Stimulated activated CD4-positive, alpha-beta T cell treated with anti-CD3 and anti-CD28 coated beads, Interleukin-12 subunit alpha, Interleukin-12 subunit beta, amount 100 ng/mL, for 4 hours (primary cell): Measurements from ENCODE around the gene B3GAT1.

Experiments
- DNase-seq: peaks from one replicate; pipeline ENCODE4 v3.0.0-alpha.2; 2020

B3GAT1 gene

DNA sequence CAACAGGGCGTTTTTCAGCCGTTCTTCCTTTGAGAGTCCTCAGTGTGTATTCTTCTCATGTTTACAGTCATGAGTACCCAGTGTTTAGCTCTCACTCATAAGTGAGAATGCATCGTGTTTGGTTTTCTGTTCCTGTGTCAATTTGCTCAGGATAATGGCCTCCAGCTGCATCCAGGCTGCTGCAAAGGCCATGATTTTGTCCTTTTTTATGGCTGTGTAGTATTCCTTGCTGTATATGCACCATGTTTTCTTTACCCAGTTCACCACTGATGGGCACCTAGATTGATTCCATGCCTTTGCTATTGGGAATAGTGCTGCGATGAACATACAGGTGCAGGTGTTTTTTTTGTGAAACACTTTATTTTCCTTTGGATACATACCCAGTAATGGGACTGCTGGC is 23.5 kb downstream of the B3GAT1 start:
- DNase-seq = no peak

DNA sequence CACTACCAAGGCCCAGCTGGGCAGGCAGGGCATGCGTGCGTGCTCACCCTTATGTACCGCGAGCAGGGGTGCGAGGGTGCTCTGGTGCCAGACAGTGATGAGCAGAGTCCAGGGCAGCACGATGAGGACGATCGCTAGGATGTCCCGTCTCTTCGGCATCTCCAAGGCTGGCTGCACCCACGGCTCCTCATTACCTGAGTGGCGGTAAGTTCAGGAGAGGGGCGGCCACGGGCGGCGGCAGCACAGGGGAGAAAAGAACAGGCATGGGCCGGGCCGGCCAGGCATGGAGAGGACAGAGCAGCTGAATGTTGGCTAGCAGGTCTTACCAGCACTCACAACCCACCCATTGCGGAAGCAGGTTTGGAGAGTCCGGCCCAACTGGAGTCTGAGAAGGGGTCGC is 24.5 kb downstream of the B3GAT1 start:
- no peak for DNase-seq

DNA sequence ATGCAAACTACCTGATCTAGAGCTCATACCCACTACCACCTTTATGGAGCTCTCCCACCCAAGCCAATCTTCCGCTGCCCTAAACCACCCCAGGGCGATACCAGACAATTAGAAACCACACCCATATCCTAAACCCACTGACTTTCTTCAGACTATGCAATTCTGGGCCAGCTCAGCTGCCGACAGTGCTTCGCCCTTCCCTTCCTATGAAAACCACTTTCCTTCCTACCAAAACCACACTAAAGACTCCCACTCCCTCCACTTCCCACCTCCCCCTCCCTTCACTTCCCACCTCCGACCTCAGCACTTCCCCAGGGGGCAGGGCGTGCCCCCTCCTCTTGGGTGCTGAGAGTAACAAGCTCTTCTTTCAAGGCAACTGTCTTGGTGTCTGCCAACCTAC is 25.1 kb downstream of the B3GAT1 start:
- no peak for DNase-seq

DNA sequence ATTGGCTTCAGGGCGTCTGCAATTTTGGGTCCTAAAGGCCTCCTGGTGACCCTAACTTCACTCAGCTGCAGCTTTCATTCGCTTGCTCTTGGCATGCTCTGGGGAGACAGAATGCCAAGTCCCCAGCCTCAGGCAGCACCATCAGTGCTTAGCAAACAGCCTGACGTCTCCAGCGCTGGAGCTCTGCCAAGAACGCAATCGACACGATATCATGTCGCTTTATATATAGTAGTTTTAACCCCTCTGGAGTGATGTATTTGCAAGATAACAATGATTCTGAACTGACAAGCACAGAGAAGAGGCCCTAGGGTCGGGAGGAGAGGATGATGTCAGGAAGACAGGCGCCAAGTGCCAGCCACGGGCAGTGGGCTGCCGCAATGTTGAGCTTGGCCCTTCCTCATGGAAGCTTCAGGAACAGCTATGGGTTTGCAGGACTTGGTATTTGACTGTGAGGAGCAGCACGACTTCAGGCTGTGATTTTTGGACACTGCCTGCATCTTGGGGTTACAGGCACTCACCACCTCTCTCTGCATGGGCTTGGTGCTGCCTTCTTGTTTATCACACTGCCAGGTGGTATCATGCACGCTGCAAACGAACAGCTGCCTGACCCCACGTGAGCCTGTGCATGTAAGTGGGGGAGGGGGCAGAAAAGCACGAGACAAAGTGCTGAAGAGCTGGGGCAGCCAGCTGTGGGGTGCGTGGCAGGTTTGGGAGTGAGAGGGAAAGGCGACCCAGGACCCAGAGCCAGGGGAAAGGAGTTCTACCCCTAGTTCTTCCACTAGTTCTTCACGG is 26.1 kb downstream of the B3GAT1 start:
- no peak for DNase-seq

DNA sequence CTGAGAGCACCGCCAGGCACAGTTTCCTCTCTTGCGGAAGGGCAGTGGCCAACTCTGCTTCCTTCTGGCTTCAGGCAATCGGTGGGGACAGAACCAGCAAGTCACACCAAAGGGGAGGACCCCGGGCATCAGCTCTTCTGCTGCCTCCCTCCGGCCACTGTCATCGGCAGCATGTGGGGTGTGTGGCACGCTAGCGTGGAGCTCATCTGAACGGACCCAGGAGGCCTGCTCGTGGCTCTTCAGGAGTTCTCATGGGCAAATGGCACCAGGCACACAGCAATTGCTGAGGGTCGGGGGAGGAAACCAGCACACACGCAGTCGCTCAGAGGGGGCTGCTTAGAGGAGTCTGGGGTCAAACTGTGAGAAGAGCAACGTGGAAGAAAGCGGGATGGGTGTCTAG is 26.9 kb downstream of the B3GAT1 start:
- DNase-seq = no peak

DNA sequence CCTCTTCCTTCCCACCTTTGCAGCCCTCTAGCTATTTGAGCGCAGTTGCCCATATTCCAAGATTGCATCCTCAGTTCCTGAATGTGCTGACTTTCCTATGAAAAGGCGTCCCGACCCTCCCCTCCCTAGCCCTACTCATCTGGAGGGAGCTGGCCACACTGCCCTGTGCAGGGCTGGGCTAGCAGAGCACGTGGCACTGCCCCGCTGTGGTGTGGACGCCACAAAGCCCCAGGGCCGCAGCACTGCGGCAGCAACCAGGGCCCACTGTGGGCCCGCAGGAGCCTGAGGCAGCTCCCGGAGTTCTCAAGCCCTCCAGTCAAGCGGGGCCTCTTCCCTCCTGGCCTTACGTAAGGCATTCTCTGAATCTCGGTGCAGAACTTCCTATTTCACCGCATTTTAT is 27.6 kb downstream of the B3GAT1 start:
- DNase-seq = no peak

DNA sequence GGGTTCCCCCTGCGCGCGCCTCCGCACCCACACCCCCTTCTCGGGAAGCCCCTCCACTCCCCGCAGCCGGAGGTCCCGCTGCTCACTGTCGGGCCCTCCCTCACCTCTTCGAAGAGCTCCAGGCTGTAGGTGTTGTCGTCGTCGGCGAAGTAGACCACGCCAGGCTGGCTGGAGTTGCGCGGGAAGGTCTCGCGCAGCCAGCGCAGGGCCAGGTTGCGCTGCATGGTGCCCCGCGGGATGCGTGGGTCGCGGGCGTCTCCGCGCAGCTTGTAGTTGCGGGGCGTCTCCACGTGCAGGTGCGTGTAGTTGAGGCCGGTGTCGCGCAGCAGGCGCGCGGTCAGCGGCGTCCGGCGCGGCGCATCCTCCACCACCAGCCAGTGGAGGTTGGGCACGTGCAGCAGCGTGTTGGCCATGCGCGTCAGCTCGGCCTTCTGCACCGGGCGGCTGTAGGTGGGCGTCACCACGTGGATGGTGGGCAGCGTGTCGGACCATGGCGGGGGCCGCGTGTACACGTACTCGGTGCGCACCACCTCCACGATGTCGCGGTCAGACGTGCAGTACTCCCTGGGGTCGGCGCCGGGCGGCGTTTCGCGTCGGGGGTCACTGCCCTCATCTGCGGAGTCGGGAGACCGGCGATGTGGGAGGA is 28.3 kb downstream of the B3GAT1 start:
- DNase-seq = no peak

DNA sequence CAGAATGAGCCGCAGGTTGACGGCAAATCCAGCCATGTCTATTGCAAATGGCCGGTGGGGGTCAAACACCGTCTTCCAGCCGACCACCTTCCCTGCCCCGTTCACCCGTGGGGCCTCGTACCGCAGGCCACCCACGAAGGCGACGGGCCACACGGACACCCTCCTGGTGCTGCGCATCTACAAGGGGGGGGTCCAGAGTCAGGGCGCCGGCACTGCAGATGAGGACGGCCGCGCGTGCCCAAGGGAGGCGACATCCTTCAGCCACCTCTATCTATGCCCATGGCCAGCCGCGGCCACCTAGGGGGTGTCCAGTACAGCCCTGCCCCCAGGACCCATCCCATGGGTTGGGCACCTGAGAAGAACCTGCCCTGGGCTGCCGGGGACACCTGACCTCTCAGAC is 29.2 kb downstream of the B3GAT1 start:
- DNase-seq = no peak

DNA sequence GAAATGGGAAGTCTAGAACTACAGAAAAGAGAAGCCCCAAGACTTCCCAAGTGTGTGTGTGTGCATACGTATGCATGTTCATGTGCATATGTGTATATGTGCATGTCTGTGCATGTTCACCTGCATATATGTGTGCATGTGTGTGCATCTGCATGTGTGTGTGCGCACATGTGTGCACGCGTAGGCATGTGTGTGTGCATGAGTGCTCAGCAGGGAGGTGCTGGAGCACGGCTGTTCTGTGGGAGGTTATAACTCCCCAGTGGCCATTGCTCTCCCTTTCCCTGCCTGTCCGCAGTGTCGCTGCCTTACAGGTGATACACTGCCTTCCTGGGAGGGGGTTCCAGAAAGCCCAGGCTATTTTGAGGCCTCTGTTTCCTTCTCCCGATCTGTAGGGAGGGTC is 29.8 kb downstream of the B3GAT1 start:
- no peak for DNase-seq

DNA sequence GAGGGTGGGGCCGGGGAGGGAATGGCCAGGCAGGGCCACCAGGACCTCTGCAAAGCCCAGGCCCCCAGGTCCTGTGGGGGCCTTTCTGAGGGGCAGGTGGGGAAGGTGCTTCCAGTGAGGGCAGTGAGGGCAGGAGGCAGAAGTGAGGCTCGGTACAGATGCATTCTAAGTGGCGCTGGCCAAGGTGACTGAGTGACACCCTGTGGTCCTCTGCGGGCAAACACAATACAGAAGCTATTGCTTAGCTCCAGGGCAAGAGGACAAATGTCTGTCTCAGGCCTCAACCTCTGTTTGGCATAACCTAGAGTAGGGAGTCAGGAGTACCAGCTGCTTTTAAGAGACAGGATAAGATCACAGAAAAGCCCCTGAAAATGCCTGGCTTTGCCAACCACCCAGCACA is 31.3 kb downstream of the B3GAT1 start:
- DNase-seq = no peak

DNA sequence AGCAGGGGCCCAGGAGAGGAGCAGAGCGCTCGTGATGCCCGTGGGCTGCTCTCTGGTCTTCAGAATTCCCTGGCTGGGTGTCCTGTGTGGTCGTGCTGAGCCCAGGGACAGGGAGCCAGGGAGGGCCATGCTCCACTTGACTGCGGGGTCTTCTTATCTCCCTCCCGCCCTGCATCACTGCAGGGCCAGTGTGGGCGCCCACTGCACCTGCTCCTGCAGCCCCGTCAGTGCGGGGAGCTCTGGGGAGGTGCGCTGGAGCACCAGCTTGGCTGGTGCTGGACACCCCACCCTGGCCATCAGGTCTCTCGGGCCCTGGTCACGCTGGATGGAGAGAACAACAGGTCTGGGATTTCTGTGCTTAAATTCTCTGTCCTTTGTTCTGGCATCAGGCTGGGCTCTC is 31.8 kb downstream of the B3GAT1 start:
- no peak for DNase-seq

DNA sequence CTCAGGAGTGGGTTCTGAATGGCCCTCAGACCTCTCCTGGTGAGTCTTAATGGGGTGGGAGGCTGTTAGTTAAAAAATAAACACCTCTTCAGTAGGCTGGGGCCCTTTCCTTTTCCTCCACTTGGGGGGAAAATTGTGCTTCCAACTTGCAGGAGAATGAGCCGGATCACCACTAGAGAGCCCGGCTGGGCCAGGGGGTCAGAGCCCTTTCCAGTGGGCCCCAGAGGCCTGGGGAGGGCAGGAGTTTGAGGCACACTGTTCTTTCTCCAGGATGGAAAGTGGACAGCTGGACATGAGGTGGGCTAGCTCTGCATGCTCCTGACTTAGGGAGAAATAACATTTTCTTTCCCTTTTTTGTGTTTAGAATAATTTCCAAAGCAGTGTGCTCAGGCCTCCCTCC is 32.8 kb downstream of the B3GAT1 start:
- DNase-seq = no peak

DNA sequence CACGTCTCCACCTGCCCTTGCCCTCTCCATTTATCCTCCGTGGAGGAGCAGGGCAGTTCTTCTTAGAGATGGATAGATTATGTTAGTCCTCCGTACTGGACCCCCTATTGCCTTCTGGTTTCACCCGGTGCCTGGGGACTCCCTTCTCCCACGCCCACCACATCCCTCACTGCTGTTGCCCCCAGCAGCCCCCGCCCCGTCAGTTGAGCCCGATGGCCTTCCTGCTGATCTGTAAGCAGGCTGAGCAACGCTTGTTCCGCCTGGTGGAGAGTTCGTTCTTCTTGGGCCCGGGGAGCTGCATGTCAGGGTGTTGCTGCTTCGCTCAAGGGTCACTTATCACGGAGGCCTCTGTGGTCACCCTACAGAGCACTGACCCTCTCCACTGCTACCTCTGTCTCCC is 34.2 kb downstream of the B3GAT1 start:
- no peak for DNase-seq

DNA sequence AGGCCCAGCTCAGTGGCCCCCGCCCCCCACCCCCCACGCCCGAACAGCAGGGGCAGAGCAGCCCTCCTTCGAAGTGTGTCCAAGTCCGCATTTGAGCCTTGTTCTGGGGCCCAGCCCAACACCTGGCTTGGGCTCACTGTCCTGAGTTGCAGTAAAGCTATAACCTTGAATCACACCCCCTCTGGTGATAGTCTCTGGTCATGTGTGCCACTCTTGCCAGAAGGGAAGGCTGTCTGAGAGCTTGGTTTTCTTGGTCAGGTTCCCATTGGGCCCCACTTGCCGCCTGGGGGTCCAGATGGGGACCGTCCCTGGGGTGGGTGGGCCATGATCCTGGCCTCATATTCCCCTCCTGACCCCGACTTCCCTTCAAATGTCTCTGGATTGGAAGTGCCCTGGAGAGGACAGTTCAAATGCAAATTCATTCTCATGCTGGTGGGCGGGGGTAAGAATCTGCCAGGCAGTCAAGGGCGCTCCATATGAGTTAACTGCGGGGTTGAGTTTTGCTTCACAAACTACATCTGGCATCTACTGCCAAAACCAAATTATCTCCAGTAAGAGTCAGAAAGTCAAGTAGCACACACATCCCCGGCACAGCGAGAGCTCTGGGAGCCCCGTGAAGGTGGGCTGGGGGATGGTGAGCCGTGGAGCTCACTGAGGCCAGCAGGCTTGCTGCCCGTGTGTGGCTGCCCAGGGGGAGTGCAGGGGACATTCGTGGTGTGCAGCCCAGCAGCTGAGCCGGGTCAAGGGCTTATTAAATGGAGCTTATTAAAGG is 35.7 kb downstream of the B3GAT1 start:
- no peak for DNase-seq

DNA sequence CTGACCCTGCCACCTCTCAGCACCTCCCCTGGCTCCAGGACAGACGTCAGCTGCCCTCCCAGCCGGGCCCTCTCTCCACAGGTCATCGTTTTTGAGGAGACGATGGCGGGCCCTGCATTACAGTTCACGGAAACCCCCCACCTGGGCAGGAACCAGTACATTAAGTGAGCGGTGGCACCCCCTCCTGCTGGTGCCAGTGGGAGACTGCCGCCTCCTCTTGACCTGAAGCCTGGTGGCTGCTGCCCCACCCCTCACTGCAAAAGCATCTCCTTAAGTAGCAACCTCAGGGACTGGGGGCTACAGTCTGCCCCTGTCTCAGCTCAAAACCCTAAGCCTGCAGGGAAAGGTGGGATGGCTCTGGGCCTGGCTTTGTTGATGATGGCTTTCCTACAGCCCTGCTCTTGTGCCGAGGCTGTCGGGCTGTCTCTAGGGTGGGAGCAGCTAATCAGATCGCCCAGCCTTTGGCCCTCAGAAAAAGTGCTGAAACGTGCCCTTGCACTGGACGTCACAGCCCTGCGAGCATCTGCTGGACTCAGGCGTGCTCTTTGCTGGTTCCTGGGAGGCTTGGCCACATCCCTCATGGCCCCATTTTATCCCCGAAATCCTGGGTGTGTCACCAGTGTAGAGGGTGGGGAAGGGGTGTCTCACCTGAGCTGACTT is 37.0 kb downstream of the B3GAT1 start:
- no peak for DNase-seq

DNA sequence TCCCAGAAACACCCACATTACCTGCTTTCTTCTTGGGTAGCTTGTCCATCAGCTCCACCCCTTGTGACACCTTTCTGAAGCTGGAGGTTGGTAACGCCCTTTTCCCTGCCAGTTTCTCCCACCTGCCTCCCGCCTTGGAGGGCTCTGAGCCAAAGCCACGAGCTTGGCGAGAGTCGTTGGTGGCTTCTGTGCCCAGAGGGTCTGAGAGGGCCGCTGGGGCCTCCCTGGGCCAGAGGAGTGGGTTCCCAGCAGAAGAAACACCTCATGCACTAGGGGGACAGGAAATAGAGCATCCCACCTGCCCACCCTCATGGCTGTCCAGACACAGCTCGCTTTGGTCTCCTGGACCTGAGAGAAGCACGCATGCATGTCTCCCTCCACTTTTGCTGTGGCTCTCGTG is 37.9 kb downstream of the B3GAT1 start:
- no peak for DNase-seq

DNA sequence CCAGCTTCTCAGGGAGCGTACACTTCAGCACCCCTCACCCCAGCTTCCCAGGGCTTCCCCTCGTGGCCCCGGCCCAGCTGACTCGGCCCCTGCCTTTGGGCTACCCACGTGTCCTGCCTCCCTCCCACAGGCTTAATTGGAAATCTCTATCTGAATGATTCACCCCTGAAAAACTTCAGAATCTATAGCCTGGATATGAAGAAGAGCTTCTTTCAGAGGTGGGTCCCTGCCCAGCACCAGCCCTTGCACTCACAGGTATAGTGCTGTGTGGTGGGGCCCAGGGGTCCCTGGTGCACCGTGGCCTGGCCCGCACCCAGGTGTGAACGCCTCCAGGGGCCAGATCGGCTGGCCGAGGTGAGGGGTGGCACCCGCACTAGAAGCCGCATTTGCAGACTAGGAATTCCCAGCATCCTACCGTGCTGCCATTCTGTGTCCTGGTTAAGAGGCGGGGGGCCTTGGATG is 38.4 kb downstream of the B3GAT1 start:
- DNase-seq = no peak

DNA sequence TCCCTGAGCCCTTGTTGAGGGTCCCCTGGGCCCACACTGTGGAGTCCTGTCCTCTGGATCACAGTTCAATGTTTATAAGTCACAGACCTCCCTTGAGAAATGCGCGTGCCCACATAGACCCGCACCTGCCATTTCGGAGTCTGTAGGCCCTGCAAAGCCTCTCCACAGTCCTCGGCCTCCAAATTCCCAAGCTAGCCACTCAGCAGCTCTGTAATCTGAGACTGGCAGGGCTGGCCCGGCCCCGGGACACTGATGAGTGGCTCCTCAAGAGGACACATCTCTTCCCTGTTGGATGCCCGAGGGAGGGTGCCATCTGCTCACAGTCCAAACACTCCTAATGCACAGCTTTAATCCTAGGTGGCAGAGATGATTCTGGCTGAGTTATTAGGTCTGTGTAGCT is 39.1 kb downstream of the B3GAT1 start:
- no peak for DNase-seq

DNA sequence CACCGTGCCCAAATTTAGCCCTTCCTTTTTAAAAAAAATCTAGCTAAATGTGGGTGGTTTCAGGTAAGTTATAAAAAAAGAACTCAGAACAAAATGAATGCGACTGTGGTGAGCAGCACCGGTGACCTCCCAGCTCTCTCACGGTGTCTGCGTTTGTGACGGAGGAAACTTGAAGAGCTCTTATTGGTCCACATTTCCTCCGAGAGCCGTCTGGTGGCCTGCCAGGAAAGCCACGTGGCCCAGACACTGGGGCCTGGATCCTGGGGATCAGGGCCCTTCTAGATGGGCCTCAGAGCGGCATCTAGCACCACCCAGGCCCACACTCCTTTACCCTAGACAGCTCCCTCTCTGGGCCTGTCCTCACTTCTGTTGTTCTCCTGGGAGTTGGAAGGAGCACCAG is 39.5 kb downstream of the B3GAT1 start:
- no peak for DNase-seq

DNA sequence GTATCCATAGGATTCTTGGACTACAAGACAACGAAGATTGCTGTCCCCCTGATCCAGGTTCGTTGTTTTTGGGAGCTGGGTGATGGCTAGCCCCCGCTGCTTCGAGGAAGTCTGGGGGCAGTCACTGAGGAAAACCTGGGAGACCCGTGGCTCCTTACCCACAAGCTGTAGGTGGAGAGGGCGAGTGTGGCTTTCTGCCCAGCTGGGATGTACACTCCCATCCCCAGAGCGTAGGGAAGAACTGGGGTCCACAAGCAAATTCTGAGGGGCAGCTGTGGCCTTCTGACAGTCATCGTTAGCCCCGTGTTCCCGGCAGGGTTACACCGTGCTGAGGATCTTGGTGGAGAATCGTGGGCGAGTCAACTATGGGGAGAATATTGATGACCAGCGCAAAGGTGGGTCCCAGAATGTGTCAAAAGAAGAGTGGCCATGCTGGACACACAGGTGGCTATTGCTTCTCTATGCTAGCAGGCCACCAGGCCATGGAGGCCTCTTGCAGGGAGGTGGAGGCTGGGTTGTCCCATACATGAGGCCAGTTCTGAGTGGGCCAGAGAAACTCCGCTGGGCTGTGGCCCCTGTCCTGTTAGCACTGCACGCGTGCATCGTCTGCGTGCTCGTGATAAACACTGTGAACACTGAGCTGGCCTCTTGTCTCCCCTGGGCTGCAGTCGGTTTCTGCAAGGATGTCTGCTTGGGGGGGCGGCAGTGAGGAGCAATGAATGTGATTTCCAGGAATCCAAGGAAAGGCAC is 40.4 kb downstream of the B3GAT1 start:
- no peak for DNase-seq

DNA sequence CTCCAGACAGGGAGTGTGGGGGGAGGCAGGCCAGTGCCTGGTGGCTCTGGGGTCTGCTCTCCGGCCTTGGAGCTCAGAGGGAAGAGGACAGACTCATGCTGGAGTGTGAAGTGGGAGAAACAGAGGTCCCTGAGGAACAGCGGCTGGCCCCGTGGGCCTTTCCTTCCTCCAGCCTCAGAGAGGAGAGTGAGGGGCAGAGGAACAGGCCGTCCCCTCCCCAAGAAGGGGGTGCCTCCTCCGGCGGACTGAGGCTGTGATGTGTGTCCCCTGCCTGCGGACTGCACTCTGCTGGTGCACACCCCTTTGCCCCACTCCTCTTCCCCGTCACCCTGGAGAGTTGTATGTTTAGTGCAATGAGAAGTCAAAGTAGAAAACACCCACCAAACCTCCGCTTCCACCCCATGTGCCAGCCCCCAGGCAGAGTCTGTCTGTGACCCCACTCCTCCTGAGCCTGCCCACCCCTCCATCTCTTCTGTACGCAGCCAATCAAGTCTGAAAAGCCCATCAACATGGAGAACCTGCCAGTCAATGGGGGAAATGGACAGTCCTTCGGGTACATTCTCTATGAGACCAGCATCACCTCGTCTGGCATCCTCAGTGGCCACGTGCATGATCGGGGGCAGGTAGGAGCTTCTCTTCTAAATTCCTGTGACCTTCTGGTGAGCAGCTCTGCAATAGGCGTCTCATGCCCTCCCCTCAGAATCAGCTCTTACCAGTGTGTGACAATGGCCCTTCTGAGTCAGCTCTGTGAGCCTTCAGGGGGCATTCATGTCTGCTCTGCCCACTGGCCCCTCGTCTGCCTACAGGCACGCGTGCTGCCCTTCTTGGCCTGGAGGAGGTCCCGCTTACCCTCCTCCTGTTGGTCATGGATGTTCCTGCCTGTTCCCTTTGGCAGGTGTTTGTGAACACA is 41.3 kb downstream of the B3GAT1 start:
- no peak for DNase-seq
